CD14-positive monocyte (primary cell): ENCODE results near the gene NSF. TPM values are rescaled to one million over a fixed set of nuclear protein-coding genes. Genes with fewer than 3 reads are reported as not detected.

ENCODE experiments used
- DNase-seq, 3 donors: peaks; one replicate each; pipeline ENCODE4 v3.0.0-alpha.2; 2011 to 2022
- H2AFZ ChIP-seq: 2 replicates; pipeline ENCODE4 v1.6.0; 2012; ENCODE audit warnings: mild to moderate bottlenecking, low read depth, low read length, inconsistent platforms; ENCODE audit not compliant: insufficient read depth, poor library complexity, severe bottlenecking
- H3K27ac ChIP-seq, 2 donors: 1 replicate in 1 of 2; 2 replicates in 1 of 2; pipeline ENCODE4 v1.5.1; 2012 to 2013; ENCODE audit warnings: low read length in 2 of 2, control low read depth in 1 of 2, inconsistent platforms in 1 of 2, low read depth in 1 of 2, mild to moderate bottlenecking in 1 of 2
- H3K27me3 ChIP-seq, 2 donors: one replicate each; pipeline versions ENCODE4 v1.6.0 to v1.6.1; 2011 to 2013; ENCODE audit warnings: low read length in 2 of 2; ENCODE audit not compliant: control insufficient read depth in 2 of 2, insufficient read depth in 2 of 2
- H3K36me3 ChIP-seq, 2 donors: replicated peaks in 1 of 2; 1 replicate in 1 of 2; 2 replicates in 1 of 2; pipeline versions ENCODE4 v1.5.1 to v1.6.1; 2012 to 2013; ENCODE audit warnings: low read length in 2 of 2, control low read depth in 1 of 2, inconsistent platforms in 1 of 2, mild to moderate bottlenecking in 1 of 2; ENCODE audit not compliant: insufficient read depth in 2 of 2, control insufficient read depth in 1 of 2
- H3K4me1 ChIP-seq, 2 donors: 1 replicate in 1 of 2; 2 replicates in 1 of 2; pipeline versions ENCODE4 v1.5.1 to v1.6.1; 2012 to 2013; ENCODE audit warnings: low read length in 2 of 2, control low read depth in 1 of 2, inconsistent platforms in 1 of 2, mild to moderate bottlenecking in 1 of 2, moderate library complexity in 1 of 2; ENCODE audit not compliant: insufficient read depth in 2 of 2, control insufficient read depth in 1 of 2
- H3K4me2 ChIP-seq: replicated peaks from 2 replicates; pipeline ENCODE3; 2012; ENCODE audit warnings: low read length, moderate library complexity, mild to moderate bottlenecking; ENCODE audit not compliant: poor library complexity, severe bottlenecking; ENCODE audit errors: extremely low read depth
- H3K4me3 ChIP-seq, 3 experiments: fragments of 200-600 bp in 1 of 3; sonication (generic) in 1 of 3; replicated peaks in 1 of 3; 1 replicate in 2 of 3; 2 replicates in 1 of 3; pipeline ENCODE4 v1.5.1; 2011 to 2013; ENCODE audit warnings: low read length in 3 of 3, mild to moderate bottlenecking in 3 of 3, control low read depth in 2 of 3, low read depth in 2 of 3, inconsistent platforms in 1 of 3, moderate library complexity in 1 of 3
- H3K79me2 ChIP-seq: 2 replicates; pipeline ENCODE4 v1.6.0; 2012; ENCODE audit warnings: mild to moderate bottlenecking, control low read depth, inconsistent platforms, low read length, moderate library complexity; ENCODE audit not compliant: insufficient read depth
- H3K9ac ChIP-seq: 2 replicates; pipeline ENCODE4 v1.6.0; 2017; ENCODE audit warnings: low read length, mild to moderate bottlenecking; ENCODE audit not compliant: insufficient read depth, poor library complexity, severe bottlenecking
- H3K9me3 ChIP-seq, 2 donors: replicated peaks in 1 of 2; 1 replicate in 1 of 2; 2 replicates in 1 of 2; pipeline versions ENCODE4 v1.5.1 to v1.6.1; 2012 to 2013; ENCODE audit warnings: low read length in 2 of 2, control low read depth in 1 of 2; ENCODE audit not compliant: control insufficient read depth in 1 of 2, insufficient read depth in 1 of 2
- H4K20me1 ChIP-seq: 2 replicates; pipeline ENCODE4 v1.6.0; 2012; ENCODE audit warnings: mild to moderate bottlenecking, low read length, control low read depth, moderate library complexity; ENCODE audit not compliant: insufficient read depth
- H3K27ac Mint-ChIP-seq, 7 donors: one replicate each; pipeline ENCODE4 v1.8.0; 2020; ENCODE audit warnings: mild to moderate bottlenecking in 7 of 7, mixed read lengths in 7 of 7, moderate library complexity in 6 of 7, inconsistent platforms in 2 of 7
- H3K27me3 Mint-ChIP-seq, 3 donors: one replicate each; pipeline ENCODE4 v1.8.0; 2021 to 2022; ENCODE audit warnings: low read depth in 3 of 3, mild to moderate bottlenecking in 3 of 3, mixed read lengths in 3 of 3, moderate library complexity in 3 of 3, inconsistent platforms in 1 of 3
- H3K36me3 Mint-ChIP-seq, 2 donors: one replicate each; pipeline ENCODE4 v1.8.0; 2020; ENCODE audit warnings: mixed read lengths in 2 of 2, inconsistent platforms in 1 of 2, mild to moderate bottlenecking in 1 of 2
- H3K4me1 Mint-ChIP-seq: one replicate; pipeline ENCODE4 v1.8.0; 2020; ENCODE audit warnings: mild to moderate bottlenecking, mixed read lengths
- H3K4me3 Mint-ChIP-seq, 2 donors: one replicate each; pipeline ENCODE4 v1.8.0; 2020; ENCODE audit warnings: mild to moderate bottlenecking in 2 of 2, mixed read lengths in 2 of 2, moderate library complexity in 1 of 2
- H3K9me3 Mint-ChIP-seq, 7 donors: one replicate each; pipeline ENCODE4 v1.8.0; 2020 to 2022; ENCODE audit warnings: mixed read lengths in 7 of 7, mild to moderate bottlenecking in 6 of 7, moderate library complexity in 6 of 7, inconsistent platforms in 2 of 7
- CTCF ChIP-seq: fragments of 200-600 bp; IDR thresholded peaks from one replicate; pipeline ENCODE4 v1.8.0; 2022; ENCODE audit warnings: antibody characterized with exemption, mild to moderate bottlenecking
- WGBS: methylation state at CpG from one replicate; pipeline ENCODE4 v1.1.5; 2013; ENCODE audit warnings: missing lambda C conversion rate; ENCODE audit not compliant: insufficient coverage; 5-methylcytosine and 5-hydroxymethylcytosine counted together
- intact Hi-C, 2 donors: fragments of 100-400 bp; cut with micrococcal nuclease; formaldehyde crosslinking; loops; one replicate each; pipeline versions ENCODE4 v1.15.0 to v1.15.1; 2023
- polyA plus RNA-seq, 3 donors: library from polyadenylated mRNA; depleted of rRNA in 1 of 3; unstranded in 2 of 3; stranded (reverse) in 1 of 3; fragments of 300-500 nt in 2 of 3; fragments of >200 nt in 1 of 3; fragmentation: Illumina TruSeq in 2 of 3; gene quantifications; 1 replicate in 2 of 3; 2 replicates in 1 of 3; pipeline ENCODE4 v1.2.3, GENCODE V29; 2012 to 2021

Gene NSF
- polyA plus RNA-seq, 3 donors, result 22.5 to 63.2 (median 58.0) TPM

- 100% methylated on average over 1 of the region's 4 CpGs for WGBS
- intact Hi-C loops, result no loop called here
- H3K9ac ChIP-seq, result no peak overlapping the region
- no peak overlapping the region for H2AFZ ChIP-seq
- H3K27ac ChIP-seq, result no peak overlapping the region
- peaks cover 68 to 94% of the 10 kb centered on the region in 2 donors for H3K36me3 ChIP-seq
- TF ChIP-seq CTCF, result no peak
- H3K4me3 Mint-ChIP-seq, result no peak overlapping the region
- no peak overlapping the region for H3K4me2 ChIP-seq
- no peaks in the 10 kb centered on the region for H3K9me3 Mint-ChIP-seq
- H3K9me3 ChIP-seq, result no peaks in the 10 kb centered on the region
- H3K27ac Mint-ChIP-seq, result no peak overlapping the region
- H3K36me3 Mint-ChIP-seq, result peaks cover 74 to 93% of the 10 kb centered on the region in 2 donors
- H3K79me2 ChIP-seq, result no peaks in the 10 kb centered on the region
- H3K4me1 ChIP-seq, result no peaks in the 10 kb centered on the region
- no peaks in the 10 kb centered on the region for H4K20me1 ChIP-seq
- H3K27me3 Mint-ChIP-seq, result no peaks in the 10 kb centered on the region
- peaks cover 6% of the 10 kb centered on the region for H3K4me1 Mint-ChIP-seq
- no peak overlapping the region for H3K4me3 ChIP-seq
- H3K27me3 ChIP-seq, result no peaks in the 10 kb centered on the region
- no peak for DNase-seq
These were observed 161.0 kb downstream of the NSF start for GRCh38 chr17:46751425-46751824.

GRCh38 chr17:46753776-46754175 is 163.3 kb downstream of the NSF start:
- H3K27me3 ChIP-seq, result no peaks in the 10 kb centered on the region
- H2AFZ ChIP-seq, result no peak overlapping the region
- no peaks in the 10 kb centered on the region for H3K9me3 Mint-ChIP-seq
- DNase-seq, result no peak
- peaks cover 0 to under 1% (median 0%) of the 10 kb centered on the region in 3 donors for H3K27me3 Mint-ChIP-seq
- no peaks in the 10 kb centered on the region for H4K20me1 ChIP-seq
- H3K36me3 ChIP-seq, result peaks cover 82 to 98% of the 10 kb centered on the region in 2 donors
- no CpG with 5 or more reads among the region's 3 CpGs for WGBS
- H3K4me3 Mint-ChIP-seq, result no peak overlapping the region
- H3K4me1 Mint-ChIP-seq, result peaks cover 2% of the 10 kb centered on the region
- intact Hi-C loops, result no loop called here
- no peaks in the 10 kb centered on the region for H3K79me2 ChIP-seq
- H3K9me3 ChIP-seq, result no peaks in the 10 kb centered on the region
- no peak overlapping the region for H3K27ac Mint-ChIP-seq
- peaks cover 83 to 93% of the 10 kb centered on the region in 2 donors for H3K36me3 Mint-ChIP-seq
- no peak overlapping the region for H3K4me2 ChIP-seq
- H3K27ac ChIP-seq, result no peak overlapping the region
- no peak overlapping the region for H3K4me3 ChIP-seq
- no peaks in the 10 kb centered on the region for H3K4me1 ChIP-seq
- no peak overlapping the region for H3K9ac ChIP-seq
- TF ChIP-seq CTCF, result no peak
